HG03066 (cell line): ENCODE data around the gene ERCC1.

Experiments used
- ATAC-seq: cut with Tn5 transposase; IDR thresholded peaks from one replicate; pipeline ENCODE4 v1.9.1; 2021; ENCODE audit warnings: low read depth; ENCODE audit not compliant: unreplicated experiment

Gene ERCC1

GRCh38 chr19:45406226-45407090 lies 17.3 kb downstream of the ERCC1 start, which contains the start of gene POLR1G:
Gene POLR1G (plus strand): TSS chr19:45406644. CDS start chr19:45406697, 53 bp downstream.
- peak; percentile 65 for ATAC-seq

GRCh38 chr19:45405435-45406225 lies 18.1 kb downstream of the ERCC1 start:
- peak; percentile 39 for ATAC-seq

DNA sequence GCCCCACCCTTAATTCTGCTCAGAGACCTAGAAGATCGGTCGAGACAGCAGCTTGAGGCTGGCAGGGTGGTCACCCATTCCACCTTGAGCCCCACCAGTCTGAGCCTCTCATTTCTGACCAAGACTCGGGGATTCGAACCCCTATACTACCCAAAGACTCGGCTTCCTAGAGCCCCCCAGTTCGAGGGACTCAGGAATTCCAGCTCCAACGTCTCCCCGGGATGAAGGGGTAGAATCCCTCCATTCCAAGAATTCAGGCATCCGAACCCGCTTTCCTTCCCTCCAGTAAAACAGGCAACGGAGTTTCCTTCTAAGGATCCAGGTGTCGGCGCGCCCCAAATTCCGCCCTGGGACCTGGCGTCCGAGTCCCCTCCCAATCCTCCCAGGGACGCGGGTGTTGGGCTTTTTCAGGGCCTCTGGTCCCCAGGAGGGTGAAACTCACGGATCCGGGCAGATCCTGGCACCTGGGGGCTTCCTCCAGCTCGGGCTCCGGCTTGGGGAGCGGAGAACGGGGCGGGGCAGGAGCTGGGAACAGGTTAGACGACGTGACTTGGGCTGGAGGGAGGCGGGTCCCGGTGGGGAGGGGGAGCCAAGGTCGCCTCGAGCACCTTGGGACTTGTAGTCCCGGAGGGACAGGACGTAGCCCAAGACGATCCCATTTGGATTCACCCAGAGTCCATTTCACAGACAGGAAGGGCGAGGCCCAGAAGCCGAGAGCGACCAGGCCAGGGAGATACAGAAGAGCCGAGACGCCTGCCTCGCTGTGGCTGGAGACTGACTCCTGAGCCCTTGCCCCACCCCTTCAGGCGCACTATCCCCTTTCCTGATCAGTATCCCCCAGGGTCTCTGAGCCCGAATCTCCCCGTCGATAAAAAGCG lies 18.9 kb downstream of the ERCC1 start, which contains the start of gene PPP1R13L:
TSS of gene PPP1R13L (minus strand) at position 513 of the 878 bp plus-strand sequence. CDS start 6,751 bp downstream, outside the sequence.
- ATAC-seq = no peak

DNA sequence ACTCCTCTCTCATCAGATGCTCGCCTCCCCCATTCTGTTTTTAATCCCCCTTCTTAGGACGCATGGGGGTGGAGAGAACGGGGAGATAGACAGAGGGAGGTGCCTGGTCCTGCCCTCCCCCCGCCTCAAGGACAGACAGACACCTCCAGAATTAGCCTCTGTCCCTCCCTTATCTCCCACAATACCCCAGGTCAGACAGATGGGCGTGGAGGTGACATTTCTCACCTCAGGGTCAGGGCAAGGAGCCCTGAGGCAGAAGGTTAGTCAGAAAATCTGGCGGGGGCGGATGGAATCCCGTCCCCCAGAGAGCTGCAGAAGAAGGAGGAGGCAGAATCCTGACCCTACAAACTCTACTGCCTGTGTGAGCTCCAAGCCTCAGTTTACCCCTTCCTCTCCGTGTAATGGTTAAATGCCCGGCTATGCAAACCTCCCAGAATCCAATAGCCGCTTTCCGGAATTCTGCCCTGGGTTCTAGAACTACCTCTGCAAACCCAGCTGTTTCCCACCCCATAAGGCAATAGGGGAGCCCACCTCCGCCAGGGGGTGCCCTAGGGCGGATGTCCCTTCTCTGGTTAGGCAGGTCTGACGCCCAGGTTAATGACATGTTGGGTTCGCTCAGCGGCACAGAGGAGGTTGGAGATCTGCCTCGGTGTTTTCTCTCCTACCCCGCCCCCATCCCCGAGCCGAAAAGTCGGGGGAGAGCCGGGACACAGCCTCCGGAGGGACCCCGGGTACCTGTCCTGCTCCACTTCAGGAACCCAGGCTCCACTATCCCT lies 19.7 kb downstream of the ERCC1 start:
- ATAC-seq = no peak

DNA sequence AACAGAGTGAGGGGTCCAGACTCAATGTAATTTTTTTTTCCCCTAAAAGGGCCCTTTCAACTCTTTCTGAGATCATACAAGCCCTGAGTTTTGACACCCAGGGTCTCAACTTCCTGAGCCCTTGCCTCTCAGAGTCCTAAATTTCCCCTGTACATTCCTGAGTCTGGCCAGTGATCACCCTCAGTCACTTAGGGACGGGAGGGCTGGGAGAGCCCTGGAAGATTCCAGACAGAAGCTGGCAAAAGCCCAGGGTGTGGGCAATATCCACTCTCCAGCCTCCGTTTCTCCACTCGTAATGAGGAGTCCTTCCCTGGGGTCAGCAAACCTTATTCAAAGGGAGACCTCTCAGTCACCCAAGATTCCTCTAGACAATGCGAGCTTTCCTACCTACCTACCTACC lies 20.4 kb downstream of the ERCC1 start:
- no peak for ATAC-seq

DNA sequence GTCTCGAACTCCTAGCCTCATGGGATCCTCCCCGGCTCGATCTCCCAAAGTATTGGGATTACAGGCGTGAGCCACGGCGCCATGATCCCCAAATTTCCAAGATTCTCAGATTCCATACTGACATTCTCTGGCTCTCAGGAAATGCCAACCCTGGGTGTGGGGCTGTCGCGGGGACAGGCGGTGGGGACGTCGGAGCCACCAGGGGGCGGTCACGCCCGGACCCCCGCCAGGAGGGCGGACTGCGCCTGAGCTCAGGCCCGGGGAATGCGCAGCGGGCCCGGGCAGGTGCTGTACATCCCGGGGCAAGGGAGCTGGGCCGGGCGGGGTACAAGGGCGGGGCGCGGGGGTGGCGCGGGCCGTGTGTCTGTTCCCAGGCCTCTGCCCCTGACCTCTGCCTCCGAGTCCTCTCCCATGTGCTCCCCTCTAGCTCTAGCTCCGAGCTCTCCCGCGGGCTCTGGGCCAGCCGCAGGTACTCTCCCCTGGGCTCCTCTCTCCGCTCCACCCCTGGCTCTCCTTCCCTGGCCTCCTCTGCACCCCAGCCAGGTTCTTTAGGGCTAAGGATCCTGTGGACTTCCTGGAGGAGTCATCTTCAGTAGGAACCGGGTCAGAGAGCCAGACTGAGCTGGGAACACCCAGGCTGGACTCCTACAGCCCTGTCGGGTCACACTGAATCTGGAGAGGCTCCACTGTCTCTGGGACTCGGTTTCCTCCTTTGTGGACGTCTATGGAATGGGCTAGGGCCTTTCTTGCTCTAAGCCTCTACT lies 21.2 kb downstream of the ERCC1 start:
- ATAC-seq = no peak

DNA sequence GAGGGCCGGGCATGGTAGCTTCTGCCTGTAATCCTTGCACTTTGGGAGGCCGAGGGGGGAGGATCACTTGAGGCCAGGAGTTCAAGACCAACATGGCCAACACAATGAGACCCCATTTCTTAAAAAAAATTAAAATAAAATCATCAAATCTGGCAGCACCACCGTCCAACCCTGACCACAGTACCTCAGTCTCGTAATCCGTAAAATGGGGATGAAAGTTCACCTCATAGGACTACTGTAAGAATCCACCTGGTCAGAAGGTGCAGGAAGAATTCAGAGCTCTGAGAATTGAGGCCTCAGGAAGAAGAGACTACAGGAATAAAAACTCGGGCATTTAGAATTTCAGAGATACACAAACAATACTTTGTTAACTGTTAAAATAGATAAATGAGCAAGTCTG lies 21.9 kb downstream of the ERCC1 start:
- no peak for ATAC-seq

- ATAC-seq = no peak
Observed at GRCh38 chr19:45400192-45400591, 23.5 kb downstream of the ERCC1 start.

- no peak for ATAC-seq
Observed at GRCh38 chr19:45395821-45396617, 27.7 kb downstream of the ERCC1 start.

DNA sequence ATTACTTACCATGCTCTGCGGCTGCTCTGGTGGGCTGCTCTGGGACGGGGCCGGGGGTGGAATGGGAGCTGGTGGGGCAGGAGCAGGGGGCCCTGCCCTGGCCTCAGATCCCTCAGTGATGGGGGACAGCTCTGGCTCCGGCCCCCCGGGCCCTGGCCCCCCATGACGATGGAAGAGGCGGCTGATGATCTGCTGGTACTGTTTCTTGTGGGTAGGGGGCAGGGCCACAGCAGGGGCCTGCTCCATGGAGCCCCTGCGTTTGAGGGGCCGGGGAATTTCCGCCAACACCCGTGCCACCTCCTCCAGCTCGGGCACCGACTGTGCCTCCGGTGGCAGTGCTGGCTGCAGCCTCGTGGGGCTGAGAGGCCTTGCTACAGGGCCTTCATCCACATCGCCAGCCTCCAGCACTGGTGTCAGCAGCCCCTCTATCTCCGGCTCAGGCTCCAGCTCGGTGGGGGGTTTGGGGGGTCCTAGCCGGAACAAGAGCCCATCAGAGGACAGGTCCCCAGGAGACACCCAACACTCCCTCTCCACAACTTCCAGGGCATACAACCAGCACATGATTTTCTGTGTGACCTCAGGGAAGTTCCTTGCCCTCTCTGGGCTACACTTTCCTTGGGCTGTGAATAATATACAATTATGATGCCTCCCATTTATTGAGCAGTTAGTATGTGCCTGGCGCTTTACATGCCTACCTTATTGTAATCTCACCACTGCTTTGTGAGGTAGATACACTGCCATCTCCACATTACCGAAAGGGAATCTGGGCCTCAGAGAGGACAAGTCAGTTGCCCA lies 31.6 kb downstream of the ERCC1 start:
- no peak for ATAC-seq

GRCh38 chr19:45391346-45391745 lies 32.4 kb downstream of the ERCC1 start:
- no peak for ATAC-seq

- no peak for ATAC-seq
Observed at GRCh38 chr19:45385392-45386221, 38.1 kb downstream of the ERCC1 start.

GRCh38 chr19:45382426-45382825 lies 41.3 kb downstream of the ERCC1 start:
- ATAC-seq = no peak

DNA sequence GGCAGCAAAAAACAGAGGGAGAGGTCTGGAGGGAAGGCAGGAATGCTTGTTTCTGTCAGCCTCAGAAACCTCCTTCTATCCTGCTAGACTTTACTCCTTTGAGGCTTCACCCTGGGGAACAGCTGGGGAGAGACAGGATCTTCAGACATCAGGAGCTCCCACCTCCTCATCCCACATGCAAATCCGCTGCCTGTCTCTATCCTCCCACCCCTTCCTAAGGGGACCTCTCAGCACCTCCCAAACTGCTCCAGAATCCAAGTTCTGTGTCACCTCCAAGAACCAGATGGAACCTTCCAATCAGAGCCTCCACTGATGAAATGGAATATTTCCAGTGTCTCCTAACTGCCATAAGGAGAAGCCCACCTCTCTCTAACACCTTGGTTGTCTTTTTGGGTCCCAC lies 43.6 kb downstream of the ERCC1 start:
- no peak for ATAC-seq

GRCh38 chr19:45376045-45376724 lies 47.5 kb downstream of the ERCC1 start:
- ATAC-seq = no peak
